Measurements from ENCODE around the gene LRRC2. TPM values are rescaled to one million over a fixed set of nuclear protein-coding genes. Genes with fewer than 3 reads are reported as not detected.

The LRRC2 gene
- total RNA-seq, 2 donors from 2014 or later = not detected

DNA sequence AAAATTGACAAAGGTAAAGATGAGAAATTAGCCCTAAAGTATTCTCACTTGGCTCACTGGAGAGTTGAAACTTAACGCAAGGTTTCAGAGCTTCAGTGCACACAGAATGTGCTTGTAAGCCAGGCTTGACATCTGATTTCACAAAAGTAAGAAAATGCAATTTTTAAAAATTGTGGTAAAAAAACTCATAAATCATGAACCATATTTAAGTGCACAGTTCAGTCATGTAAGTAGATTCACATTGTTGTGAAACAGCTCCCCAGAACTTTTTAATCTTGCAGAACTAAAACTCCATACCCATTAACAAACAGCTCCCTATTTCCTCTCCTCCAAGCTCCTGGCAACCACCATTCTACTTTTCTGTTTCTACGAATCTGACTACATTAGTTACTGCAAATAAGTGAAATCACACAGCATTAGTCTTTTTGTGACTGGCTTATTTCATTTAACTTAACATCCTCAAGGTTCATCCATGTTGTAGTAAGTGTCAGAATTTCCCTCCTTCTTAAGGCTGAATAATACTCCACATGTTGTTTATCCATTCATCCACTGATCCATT, 53.8 kb downstream of the LRRC2 start:
- H3K27me3 Mint-ChIP-seq = peaks cover 10% of the 10 kb centered on the region
- H3K27ac Mint-ChIP-seq = no peak overlapping the region
- no peak for ATAC-seq (replicated peaks)
- H3K4me3 Mint-ChIP-seq = no peak overlapping the region
- H3K36me3 Mint-ChIP-seq (ENCODE audit: low read depth) = no peaks in the 10 kb centered on the region
- H3K9me3 Mint-ChIP-seq = no peaks in the 10 kb centered on the region
- peaks cover 5% of the 10 kb centered on the region for H3K4me1 Mint-ChIP-seq

DNA sequence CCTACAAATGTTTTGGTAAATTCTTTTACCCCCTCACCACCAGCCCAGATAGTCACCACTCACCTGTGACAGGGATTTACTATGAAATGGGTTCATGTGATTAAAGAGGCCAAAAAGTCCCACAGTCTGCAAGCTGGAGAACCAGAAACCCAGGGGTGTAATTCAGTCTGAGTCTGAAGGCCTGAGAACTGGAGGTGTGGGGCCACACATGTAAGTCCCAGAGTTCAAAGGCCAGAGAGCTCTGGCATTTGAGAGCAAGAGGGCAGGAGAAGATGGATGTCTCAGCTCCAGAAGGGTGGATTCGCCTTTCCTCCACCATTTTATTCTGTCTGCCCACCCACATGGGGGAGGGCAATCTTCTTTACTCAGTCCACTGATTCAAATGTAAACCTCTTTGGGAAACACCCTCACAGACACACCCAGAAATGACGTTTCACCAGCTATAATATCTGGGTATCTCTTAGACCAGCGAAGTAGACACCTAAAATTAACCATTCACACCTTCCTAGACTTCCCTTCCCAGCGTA, 56.4 kb downstream of the LRRC2 start:
- ATAC-seq (replicated peaks) = no peak
- Mint-ChIP-seq H3K27me3 (peaks cover 10% of the 10 kb centered on the region), H3K27ac (no peak overlapping the region), H3K4me1 (peaks cover 12% of the 10 kb centered on the region), H3K9me3 (no peaks in the 10 kb centered on the region), H3K4me3 (no peak overlapping the region), H3K36me3 (ENCODE audit: low read depth) (no peaks in the 10 kb centered on the region)

DNA sequence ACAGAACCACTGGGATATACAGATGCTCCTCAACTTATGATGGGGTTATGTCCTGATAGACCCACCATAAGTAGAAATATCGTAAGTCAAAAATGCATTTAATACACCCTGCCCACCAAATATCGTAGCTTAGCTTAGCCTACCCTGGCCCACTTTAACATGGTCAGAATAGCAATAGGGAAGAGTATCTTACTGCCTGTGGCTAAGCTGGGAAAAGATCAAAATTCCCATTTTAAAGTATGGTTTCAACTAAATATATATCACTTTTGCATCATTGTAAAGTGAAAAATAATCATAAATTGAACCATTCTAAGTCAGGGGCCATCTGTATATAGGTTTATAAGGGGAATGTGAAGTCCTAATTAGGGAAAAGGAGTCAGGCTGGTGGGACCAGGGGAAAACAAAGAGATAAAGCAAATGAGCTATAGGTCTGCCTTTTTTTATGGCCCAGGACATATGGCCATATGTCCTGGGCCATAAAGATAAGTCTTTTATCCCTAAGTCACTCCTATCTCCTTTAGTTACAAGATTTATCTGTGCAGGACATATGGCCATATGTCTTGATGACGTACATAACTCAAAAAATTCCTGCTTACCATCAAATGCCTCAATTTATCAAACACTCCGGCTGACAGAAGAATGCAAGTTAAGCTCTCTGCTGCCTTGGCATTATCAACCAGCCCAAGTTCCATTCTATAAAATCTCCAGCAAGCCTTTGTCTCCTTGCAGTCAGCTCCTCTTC, 57.1 kb downstream of the LRRC2 start:
- Mint-ChIP-seq H3K36me3 (ENCODE audit: low read depth) (no peaks in the 10 kb centered on the region), H3K4me1 (peaks cover 12% of the 10 kb centered on the region), H3K27ac (no peak overlapping the region), H3K4me3 (no peak overlapping the region), H3K9me3 (no peaks in the 10 kb centered on the region), H3K27me3 (peaks cover 10% of the 10 kb centered on the region)
- no peak for ATAC-seq (replicated peaks)

DNA sequence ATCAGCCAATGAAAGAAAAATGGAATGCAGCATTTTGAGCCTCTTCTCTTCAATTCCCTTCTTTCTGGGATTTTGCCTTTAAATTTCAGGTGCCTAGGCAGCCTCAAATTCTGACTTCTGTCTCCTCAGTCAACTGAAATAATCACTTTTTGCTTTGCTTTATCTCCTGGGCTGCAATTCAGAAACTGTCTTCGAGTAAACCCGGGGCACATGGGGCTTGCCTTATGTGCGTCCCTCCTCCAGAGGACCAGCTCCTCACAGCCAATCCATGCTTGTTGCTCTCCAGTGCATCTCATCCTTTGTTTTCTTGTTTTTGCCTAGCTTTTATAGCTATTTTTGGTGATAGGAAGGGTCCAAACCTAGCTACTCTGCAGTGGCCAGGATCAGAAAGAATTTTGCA, 59.6 kb downstream of the LRRC2 start:
- no peak for ATAC-seq (replicated peaks)
- Mint-ChIP-seq H3K4me1 (peaks cover 8% of the 10 kb centered on the region), H3K27ac (no peak overlapping the region), H3K4me3 (no peak overlapping the region), H3K9me3 (no peaks in the 10 kb centered on the region), H3K27me3 (peaks cover 3% of the 10 kb centered on the region), H3K36me3 (ENCODE audit: low read depth) (no peaks in the 10 kb centered on the region)

DNA sequence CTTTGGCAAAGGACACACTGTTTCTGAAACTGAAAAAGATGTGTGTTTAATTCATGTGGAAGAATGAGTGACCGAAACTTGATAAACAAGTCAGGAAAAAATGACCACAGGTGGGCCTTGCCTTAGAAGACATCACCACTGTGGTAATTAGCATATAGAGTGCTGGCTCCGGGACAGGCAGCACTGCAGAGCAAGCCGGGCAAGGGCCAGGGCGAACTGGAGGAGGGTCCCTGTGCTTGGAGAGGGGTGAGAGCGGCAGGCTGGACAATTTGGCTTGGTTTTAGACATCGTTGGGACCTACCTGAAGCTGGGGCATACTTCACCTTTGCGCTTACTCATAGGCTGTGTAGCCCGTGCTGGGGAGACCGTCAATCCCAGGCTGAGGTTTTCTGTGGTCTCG, 60.1 kb downstream of the LRRC2 start:
- Mint-ChIP-seq H3K36me3 (ENCODE audit: low read depth) (no peaks in the 10 kb centered on the region), H3K9me3 (no peaks in the 10 kb centered on the region), H3K27ac (no peak overlapping the region), H3K27me3 (no peaks in the 10 kb centered on the region), H3K4me1 (peaks cover 8% of the 10 kb centered on the region), H3K4me3 (no peak overlapping the region)
- no peak for ATAC-seq (replicated peaks)

DNA sequence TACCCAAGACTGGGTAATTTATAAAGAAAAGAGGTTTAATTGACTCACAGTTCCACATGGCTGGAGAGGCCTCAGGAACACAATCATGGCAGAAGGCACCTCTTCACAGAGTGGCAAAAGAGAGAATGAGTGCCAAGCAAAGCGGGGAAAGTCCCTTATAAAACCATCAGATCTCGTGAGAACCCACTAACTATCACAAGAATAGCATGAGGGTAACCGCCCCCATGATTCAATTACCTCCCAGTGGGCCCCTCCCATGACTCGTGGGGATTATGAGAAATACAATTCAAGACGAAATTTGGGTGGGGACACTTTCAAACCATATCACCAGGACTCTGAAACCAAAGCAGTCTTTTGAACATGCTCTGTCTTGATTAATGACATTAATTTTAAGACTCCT, 61.3 kb downstream of the LRRC2 start:
- H3K4me1 Mint-ChIP-seq = peaks cover 8% of the 10 kb centered on the region
- H3K36me3 Mint-ChIP-seq (ENCODE audit: low read depth) = no peaks in the 10 kb centered on the region
- H3K27ac Mint-ChIP-seq = no peak overlapping the region
- peak; percentile 45 for ATAC-seq (replicated peaks)
- no peaks in the 10 kb centered on the region for H3K27me3 Mint-ChIP-seq
- no peak overlapping the region for H3K4me3 Mint-ChIP-seq
- H3K9me3 Mint-ChIP-seq = no peaks in the 10 kb centered on the region

DNA sequence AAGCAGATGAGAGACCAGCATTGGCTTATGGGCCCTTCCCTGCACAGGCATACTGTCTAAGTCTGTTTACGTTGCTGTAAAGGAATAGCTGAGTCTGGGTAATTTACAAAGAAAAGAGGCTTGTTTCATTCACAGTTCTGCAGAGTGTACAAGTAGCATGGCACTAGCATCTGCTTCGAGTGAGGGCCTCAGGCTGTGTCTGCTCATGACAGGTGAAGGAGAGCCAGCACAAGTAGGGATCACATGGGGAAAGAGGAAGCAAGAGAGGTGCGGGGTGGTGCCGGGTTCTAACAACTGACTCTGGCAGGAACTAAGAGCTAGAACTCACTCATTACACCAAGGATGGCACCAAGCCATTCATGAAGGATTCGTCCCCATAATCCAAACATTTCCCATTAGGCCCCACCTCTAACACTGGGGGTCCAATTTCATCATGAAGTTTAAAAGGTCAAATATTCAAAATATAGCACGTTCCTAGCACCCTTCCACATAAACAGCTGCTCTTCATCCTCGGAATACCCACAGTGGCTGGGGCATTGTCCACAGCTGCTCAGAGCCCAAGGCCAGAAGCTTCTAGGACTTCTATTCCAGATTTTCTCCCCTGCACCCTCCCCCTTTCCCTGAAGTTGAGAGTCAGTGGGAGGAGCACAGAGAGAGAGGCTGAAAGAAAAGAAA, 62.8 kb downstream of the LRRC2 start:
- no peaks in the 10 kb centered on the region for H3K27me3 Mint-ChIP-seq
- no peak overlapping the region for H3K27ac Mint-ChIP-seq
- no peak for ATAC-seq (replicated peaks)
- H3K9me3 Mint-ChIP-seq = no peaks in the 10 kb centered on the region
- H3K4me3 Mint-ChIP-seq = no peak overlapping the region
- peaks cover 8% of the 10 kb centered on the region for H3K4me1 Mint-ChIP-seq
- H3K36me3 Mint-ChIP-seq (ENCODE audit: low read depth) = no peaks in the 10 kb centered on the region

DNA sequence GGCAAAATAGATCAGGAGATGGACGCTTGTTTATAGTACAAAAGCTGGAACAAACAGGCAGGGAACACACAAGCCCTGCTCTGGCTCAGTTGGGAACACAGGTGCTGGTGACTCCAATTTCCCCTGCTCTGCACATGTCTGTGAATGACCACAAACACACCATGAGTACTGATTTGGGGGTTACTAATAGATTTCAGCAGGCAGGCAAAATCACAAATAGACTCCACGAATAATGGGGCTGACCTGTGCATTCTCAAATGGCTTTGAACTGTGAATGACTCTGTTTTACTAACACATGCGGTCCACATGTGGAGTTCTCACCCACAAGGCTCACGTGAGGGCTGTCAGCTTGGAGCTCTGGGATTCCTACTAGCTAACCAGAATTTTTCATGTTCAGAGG, 64.4 kb downstream of the LRRC2 start:
- H3K4me1 Mint-ChIP-seq = peaks cover 8% of the 10 kb centered on the region
- H3K9me3 Mint-ChIP-seq = no peaks in the 10 kb centered on the region
- no peak for ATAC-seq (replicated peaks)
- H3K4me3 Mint-ChIP-seq = no peak overlapping the region
- H3K27me3 Mint-ChIP-seq = no peaks in the 10 kb centered on the region
- H3K36me3 Mint-ChIP-seq (ENCODE audit: low read depth) = no peaks in the 10 kb centered on the region
- no peak overlapping the region for H3K27ac Mint-ChIP-seq

DNA sequence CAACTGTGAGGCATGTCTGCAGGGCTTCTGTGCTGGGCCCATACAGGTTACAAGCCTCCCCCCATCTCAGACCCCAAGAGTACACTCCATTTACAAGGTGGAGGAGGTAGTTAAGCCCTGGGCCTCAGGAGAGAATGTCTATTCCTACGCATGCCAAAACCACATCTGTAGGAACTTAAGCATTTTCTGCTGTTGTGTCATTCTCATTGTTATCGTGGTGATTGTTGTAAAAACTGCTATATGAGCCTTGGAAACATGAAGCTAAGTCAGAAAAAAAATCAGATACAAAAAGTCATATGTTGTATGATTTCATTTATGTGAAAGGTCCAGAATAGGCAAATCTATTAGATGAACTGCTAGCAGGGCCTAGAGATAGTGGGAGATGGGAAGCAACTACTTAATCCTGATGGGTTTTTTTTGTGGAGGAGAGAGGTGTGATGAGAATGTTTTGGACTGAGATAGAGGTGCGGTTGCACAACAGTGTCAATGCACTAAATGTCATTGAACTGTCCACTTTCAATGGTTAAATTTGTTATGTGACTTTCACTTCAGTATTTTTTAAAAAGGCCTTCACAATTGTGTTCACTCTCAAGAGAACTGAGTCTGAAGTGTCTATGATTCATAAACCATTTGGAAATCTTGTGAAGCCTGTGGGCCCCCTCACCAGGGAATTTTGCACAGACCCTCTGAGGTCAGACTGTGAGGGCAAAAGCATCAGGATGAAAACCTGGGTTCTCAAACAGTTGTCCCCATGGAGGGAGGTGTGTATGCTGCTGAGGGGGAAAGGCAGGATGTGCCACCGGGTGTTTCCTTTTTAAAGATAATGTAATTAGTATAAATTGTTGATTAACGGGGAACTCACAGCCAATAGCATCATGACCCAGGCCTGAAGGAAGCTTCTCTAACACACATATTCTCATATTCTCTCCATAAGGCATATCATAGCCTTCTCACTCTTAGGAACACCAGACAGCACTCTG, 65.2 kb downstream of the LRRC2 start:
- no peaks in the 10 kb centered on the region for H3K27me3 Mint-ChIP-seq
- H3K27ac Mint-ChIP-seq = no peak overlapping the region
- no peaks in the 10 kb centered on the region for H3K36me3 Mint-ChIP-seq (ENCODE audit: low read depth)
- H3K4me3 Mint-ChIP-seq = no peak overlapping the region
- no peaks in the 10 kb centered on the region for H3K9me3 Mint-ChIP-seq
- H3K4me1 Mint-ChIP-seq = peaks cover 8% of the 10 kb centered on the region
- ATAC-seq (replicated peaks) = no peak

DNA sequence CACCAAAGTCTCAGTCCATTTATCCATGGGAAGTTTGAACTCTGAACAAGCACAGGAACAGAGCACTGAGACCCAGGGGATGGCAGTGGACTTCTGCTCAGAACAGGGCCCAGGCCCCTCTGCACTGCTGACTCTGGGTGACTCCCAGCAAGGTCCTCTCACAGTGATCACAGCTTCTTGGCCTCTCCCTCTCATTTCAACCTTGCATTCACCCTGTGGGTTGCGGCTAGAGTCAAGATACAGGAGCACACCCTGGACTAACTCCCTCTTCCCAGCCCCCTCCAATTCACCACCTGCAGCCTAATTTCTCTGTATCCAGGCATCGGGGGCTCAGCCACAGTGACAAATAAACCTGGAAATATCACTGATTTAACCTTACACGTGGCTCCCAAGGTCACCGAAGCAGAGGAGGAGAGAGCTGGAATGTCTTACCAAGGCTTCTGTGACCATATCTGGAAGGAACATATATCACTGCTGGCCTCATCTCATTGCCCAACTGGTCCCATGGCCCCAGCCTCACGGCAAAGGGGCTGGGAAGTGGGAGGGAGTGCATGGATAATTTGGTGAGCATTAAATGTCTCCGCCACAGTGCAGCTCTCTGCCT, 67.1 kb downstream of the LRRC2 start:
- H3K4me1 Mint-ChIP-seq = no peaks in the 10 kb centered on the region
- H3K36me3 Mint-ChIP-seq (ENCODE audit: low read depth) = no peaks in the 10 kb centered on the region
- no peak overlapping the region for H3K4me3 Mint-ChIP-seq
- H3K27me3 Mint-ChIP-seq = no peaks in the 10 kb centered on the region
- H3K9me3 Mint-ChIP-seq = no peaks in the 10 kb centered on the region
- no peak overlapping the region for H3K27ac Mint-ChIP-seq
- no peak for ATAC-seq (replicated peaks)

DNA sequence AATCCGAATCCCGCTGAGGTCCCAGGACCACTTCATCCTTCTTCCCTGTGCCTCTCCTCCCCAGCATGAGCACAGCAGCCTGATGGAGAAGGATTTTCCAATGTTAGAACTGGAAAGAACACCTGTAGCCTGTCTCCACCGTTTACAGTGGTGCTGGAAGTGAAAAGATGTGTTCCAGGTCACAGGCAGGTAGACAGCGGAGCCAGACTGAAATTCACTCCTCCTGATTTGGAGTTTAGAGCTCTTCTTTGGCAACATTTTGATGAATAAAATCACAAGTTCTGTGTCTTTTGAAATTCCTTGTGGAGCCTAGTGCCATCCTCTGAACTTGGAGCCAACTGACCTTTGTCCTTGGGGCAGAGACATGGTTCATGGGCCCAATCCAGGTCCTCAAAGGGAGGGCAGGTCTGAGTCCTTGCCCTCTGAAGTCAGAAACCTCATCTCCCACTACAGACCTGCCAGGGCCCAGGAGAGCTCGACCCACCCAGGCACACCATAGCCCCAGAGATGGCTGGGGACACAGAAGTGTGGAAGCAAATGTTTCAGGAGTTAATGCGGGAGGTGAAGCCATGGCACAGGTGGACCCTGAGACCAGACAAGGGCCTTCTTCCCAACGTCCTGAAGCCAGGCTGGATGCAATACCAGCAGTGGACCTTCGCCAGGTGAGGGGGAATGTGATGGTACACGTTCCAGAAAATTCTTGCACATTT, 68.4 kb downstream of the LRRC2 start, which contains the start of gene RTP3:
Gene RTP3, plus strand, starts transcription at position 421 of the 710 bp plus-strand sequence. Its CDS starts 87 bp downstream, at position 508.
- Mint-ChIP-seq H3K27me3 (no peaks in the 10 kb centered on the region), H3K4me3 (no peak within 1 kb of the TSS), H3K9me3 (no peaks in the 10 kb centered on the region), H3K27ac (no peak within 1 kb of the TSS), H3K36me3 (ENCODE audit: low read depth) (no peaks in the 10 kb centered on the region), H3K4me1 (no peaks in the 10 kb centered on the region)
- ATAC-seq (replicated peaks) = no peak

DNA sequence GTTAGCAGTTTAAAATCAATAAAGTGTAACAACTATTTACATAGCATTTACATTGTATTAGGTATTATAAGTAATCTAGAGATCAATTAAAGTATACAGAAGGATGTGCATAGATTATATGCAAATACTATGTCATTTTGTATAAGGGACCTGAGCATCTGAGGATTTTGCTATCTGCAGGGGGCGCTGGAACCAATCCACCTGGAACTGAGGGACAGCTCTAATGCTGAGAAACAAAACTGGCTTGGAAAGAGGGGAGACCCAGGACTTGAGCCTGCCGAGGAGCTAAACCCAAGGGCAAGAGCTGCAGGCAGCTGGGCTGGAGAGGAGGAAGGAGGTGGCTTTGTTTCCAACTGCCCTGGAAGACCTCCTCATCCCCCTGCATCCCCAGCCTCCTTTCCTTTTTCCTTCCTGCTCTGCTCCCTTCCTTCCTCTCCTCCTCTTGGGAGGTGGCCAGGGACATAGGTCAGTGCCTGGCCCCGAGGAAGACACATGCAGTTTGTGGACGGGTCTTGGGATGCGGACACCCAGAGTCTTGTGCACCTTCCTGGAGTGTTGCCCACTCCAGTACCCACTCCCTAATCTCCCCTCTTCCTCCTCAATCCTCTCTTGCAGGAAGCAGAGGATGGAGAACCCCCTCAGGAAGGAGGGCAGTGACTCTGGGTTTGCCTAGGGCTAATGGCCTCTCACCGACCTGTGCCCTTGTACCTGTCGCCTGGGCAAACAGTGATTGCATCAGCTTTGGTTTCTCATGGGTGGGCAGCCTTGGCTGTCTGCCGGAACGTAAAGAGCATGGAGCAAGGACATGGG, 69.2 kb downstream of the LRRC2 start:
- Mint-ChIP-seq H3K27me3 (no peaks in the 10 kb centered on the region), H3K27ac (no peak overlapping the region), H3K4me1 (no peaks in the 10 kb centered on the region), H3K4me3 (no peak overlapping the region), H3K36me3 (ENCODE audit: low read depth) (no peaks in the 10 kb centered on the region), H3K9me3 (no peaks in the 10 kb centered on the region)
- peak; percentile 37 for ATAC-seq (replicated peaks)
